ENCODE measurements around the gene MFN2.

MFN2 gene

DNA sequence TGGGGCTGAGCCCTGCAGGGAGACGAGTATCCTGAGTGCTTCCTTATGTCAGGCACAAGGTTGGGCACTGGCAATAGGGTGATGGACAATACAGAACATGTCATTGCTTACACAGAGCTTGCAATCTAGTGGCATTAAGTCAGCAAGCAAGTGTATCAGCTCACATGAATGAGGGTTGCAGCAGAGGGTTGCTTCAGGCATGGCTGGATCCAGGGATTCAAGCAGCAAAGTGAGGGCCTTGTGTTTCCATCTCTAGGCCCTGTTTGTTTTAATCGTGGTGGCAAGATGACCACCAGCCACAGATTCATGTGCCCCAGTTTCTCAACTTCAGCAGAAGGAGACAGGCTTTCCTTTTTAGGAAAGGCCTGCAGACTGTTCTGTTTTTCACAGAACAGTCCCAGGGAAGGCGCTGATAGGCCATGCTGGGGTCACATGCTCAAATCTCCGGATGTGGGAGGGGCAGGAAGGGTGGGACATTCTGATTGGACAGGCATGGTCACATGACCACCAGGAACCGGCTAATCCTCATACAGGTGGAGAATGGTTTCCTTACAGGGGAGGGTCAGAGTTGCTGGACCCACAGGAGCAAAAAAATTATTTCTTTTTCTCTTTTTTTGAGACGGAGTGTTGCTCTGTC, 31.3 kb upstream of the MFN2 start:
- H3K4me3 ChIP-seq (ENCODE audit: control insufficient read depth, low read depth, low read length) = no peak overlapping the region
- TF ChIP-seq, protein P1, sequence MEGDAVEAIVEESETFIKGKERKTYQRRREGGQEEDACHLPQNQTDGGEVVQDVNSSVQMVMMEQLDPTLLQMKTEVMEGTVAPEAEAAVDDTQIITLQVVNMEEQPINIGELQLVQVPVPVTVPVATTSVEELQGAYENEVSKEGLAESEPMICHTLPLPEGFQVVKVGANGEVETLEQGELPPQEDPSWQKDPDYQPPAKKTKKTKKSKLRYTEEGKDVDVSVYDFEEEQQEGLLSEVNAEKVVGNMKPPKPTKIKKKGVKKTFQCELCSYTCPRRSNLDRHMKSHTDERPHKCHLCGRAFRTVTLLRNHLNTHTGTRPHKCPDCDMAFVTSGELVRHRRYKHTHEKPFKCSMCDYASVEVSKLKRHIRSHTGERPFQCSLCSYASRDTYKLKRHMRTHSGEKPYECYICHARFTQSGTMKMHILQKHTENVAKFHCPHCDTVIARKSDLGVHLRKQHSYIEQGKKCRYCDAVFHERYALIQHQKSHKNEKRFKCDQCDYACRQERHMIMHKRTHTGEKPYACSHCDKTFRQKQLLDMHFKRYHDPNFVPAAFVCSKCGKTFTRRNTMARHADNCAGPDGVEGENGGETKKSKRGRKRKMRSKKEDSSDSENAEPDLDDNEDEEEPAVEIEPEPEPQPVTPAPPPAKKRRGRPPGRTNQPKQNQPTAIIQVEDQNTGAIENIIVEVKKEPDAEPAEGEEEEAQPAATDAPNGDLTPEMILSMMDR (IDR thresholded peaks at IDR 0.05; ENCODE audit: control insufficient read depth, insufficient read depth, low read depth, low read length, missing control alignments) = no peak
- no peak for DNase-seq (ENCODE audit: low read depth)

DNA sequence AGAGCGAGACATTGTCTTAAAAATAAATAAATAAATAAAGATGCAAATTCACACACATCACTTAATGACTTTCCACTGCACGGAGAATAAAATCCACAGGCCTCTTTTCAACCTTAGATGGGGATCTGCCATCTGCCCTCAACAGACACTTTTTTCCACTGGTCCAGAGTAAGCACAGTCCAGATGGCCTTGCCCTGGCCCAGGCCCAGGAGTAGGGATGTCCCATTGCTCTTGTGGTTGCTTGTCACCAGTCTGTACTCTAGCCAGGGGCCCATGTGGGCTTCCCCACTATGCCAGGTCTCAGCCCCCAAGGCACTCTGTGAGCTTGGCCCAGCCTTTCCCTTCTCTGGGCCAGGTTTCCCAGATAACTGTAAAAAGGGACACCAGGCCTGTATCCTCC, 28.3 kb upstream of the MFN2 start:
- DNase-seq (ENCODE audit: low read depth) = no peak
- H3K4me3 ChIP-seq (ENCODE audit: control insufficient read depth, low read depth, low read length) = no peak overlapping the region
- TF ChIP-seq, protein P1 (IDR thresholded peaks at IDR 0.05; ENCODE audit: control insufficient read depth, insufficient read depth, low read depth, low read length, missing control alignments) = no peak

DNA sequence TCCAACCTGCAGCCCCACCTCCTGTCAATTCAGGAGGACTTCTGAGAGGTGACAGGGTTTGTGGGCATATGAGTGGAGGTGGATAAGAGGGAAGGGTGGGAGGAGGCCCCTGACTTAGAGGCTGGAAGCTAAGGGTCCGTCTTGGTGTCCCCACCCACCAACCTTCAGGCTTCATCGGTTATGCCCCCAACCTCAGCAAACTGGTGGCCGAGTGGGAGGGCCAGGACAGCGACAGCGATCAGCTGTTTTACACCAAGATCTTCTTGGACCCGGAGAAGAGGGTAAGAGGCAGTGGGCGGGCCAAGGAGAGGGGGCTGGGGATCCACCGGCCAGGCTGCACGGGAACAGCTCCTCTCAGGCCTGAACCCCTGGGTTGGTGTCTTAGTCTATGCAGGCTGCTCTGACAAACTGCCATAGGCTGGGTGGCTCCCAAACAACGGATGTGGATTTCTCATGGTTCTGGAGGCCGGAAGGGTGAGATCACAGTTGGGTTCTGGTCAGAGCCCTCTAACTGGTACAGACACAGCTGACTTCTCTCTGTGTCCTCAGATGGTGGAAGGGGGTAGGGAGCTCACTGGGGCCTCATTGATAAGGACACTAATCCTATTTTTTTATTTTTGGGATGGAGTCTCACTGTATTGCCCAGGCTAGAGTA, 27.7 kb upstream of the MFN2 start:
- TF ChIP-seq, protein P1 (IDR thresholded peaks at IDR 0.05; ENCODE audit: control insufficient read depth, insufficient read depth, low read depth, low read length, missing control alignments) = no peak
- H3K4me3 ChIP-seq (ENCODE audit: control insufficient read depth, low read depth, low read length) = no peak overlapping the region
- no peak for DNase-seq (ENCODE audit: low read depth)

DNA sequence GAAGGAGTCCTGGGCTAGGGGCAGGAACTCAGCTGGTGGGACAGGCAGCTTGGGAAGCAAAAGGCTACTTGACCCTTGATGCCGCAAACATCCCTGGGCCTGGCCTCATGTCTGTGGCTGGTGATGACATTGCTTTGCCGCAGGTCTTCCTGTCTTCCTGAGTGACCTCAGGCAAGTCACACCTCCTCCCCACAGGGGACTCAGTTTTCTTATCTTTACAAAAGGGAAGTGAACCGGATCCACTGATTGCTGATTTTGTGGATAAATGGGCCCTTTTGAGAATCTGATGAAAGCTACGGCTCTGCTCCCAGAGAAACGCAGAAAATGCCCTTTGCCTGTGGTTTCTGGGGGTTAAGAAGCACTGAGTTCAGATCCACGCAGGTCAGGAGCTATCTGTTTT, 25.0 kb upstream of the MFN2 start:
- DNase-seq (ENCODE audit: low read depth) = no peak
- no peak overlapping the region for H3K4me3 ChIP-seq (ENCODE audit: control insufficient read depth, low read depth, low read length)
- TF ChIP-seq, protein P1 (IDR thresholded peaks at IDR 0.05; ENCODE audit: control insufficient read depth, insufficient read depth, low read depth, low read length, missing control alignments) = no peak

DNA sequence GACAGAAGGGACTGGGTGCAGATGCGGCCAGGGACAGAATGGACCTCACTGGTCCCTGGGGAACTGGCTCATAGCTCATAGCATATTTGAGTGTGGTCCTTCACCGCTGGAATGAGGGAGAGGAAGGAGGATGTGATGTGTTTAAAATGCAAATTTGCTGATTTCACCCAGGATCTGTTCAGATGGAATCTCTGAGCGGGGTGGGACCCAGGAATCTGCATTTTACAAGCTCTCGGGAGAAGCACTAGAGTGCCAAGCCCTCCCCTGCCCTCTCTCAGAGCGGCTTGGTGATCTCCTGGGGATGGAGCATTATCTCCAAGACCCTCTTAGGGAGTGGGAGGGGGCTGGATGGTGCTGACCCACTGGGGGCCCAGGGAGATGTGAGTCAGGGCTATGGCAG, 22.8 kb upstream of the MFN2 start:
- TF ChIP-seq, protein P1 (IDR thresholded peaks at IDR 0.05; ENCODE audit: control insufficient read depth, insufficient read depth, low read depth, low read length, missing control alignments) = no peak
- no peak for DNase-seq (ENCODE audit: low read depth)
- H3K4me3 ChIP-seq (ENCODE audit: control insufficient read depth, low read depth, low read length) = no peak overlapping the region

DNA sequence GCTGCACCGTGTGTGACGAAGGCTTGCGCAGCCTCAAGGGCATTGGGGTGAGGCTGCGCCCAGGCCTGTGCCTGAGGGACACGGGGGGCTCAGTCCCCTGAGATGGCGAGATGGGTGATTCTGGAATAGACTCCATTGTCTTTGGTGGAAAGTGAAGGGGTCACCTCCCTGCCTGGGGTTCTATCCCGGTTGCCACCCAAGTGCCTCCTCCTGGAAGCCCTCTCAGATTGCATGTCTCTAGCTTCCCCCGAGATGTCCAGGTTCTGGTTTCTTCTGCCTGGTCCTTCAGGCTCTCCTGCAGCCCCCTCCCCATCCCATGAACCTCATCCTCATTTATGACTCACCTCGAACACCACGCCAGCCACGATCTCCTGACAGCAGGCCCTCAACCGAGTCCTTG, 22.3 kb upstream of the MFN2 start:
- DNase-seq (ENCODE audit: low read depth) = no peak
- H3K4me3 ChIP-seq (ENCODE audit: control insufficient read depth, low read depth, low read length) = no peak overlapping the region
- TF ChIP-seq, protein P1 (IDR thresholded peaks at IDR 0.05; ENCODE audit: control insufficient read depth, insufficient read depth, low read depth, low read length, missing control alignments) = no peak

All from AG09309 (cell line).